IPS-NIHi7 (cell line): ENCODE data around the gene TUBB2B.

Experiments used
- DNase-seq: peaks from one replicate; pipeline ENCODE4 v3.0.0; 2012; ENCODE audit warnings: mixed read lengths; ENCODE audit errors: extremely low spot score

TUBB2B gene

DNA sequence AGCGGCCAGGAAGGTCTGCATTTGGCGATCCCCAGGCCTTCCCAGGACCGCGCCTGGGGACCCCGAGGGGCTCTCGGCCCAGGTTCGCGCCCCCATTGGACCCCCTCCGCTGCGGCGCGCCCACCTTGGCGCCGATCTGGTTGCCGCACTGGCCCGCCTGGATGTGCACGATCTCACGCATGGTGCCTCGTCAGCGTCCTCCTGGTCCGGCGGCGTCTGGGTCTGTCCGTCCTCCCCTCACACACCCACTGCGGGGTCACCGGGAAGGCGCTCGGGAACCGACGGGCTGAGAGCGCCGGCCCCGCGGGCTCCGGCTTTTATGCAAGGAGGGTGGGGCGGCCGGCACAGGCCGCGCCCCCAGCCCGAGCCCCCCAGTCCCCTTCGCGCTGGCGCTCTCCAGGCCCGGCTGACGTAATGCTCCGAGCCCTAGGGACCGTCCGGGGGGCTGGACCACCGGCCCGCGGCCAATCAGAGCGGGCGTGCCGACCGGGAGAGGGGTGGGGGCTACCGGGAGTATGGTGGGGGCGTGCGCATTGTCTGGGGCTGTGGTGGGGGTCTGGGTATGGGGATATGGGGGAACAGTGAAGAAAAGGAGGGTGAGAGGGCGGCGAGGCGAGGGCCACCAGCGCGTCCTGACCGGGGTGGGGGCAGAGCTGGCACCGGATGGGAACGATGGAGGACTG, at the start of gene TUBB2B:
TSS of gene TUBB2B (minus strand) at position 291 of the 683 bp plus-strand sequence. CDS start at position 181, 110 bp downstream.
- peak; percentile 94 for DNase-seq

- DNase-seq, result no peak
Measured at GRCh38 chr6:3277251-3277650, 49.8 kb upstream of the TUBB2B start.

- no peak for DNase-seq
Measured at GRCh38 chr6:3276174-3277167, 49.0 kb upstream of the TUBB2B start.

GRCh38 chr6:3273707-3274521, 46.5 kb upstream of the TUBB2B start:
- DNase-seq, result no peak

- DNase-seq, result no peak
Measured at GRCh38 chr6:3272911-3273547, 45.6 kb upstream of the TUBB2B start.

- no peak for DNase-seq
Measured at GRCh38 chr6:3271756-3272155, 44.3 kb upstream of the TUBB2B start.

DNA sequence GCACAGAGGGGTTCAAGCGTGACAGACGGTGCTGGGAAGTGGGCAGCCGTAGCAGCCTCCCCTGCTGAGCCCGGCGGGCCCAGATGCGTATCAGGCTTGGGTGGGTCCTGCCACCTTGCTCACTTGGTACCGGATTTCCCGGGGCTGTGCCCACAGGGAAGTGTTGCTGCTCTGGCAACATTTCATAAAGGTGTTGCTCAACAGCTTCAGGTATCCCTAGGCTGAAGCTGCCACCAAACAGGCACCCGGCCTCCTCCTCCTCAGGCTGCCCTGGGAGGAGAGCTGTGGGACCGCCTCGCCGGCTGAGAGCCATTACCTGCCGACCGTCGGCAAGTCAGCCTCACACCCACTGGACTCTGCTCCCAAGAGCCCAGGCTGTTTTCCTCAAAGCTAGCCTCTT, 42.8 kb upstream of the TUBB2B start:
- no peak for DNase-seq

DNA sequence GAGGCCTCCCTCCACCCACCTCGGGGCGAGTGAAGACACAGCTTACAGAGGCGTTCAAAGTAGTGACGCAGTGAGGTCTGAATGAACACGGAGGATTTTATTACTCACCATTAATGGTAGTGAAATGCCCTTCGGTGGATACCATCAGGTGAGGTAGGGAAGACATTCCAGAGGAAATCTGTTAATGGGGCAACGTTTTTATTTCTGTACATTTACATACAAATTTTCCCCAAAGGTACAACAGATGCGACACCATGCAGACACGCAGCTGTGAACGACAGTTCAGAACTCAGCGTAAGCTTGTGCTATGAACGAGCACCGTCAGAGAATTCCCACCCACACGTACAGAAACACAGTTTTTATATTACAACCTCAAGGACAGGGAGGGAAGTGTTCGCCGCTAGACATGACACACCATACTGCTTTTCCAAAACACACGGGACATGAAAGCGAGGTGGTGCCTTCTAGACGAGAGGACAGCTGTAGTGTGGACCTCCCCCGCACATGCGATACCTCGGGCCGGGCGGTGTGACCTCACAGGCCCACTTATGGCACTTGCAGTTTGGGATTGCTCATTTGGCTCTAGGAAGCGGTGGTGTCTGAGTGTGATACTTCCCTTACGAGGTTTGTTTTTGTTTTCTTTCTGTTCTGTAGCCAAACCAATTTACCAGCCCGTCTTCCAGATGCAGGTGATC, 42.0 kb upstream of the TUBB2B start:
- no peak for DNase-seq

DNA sequence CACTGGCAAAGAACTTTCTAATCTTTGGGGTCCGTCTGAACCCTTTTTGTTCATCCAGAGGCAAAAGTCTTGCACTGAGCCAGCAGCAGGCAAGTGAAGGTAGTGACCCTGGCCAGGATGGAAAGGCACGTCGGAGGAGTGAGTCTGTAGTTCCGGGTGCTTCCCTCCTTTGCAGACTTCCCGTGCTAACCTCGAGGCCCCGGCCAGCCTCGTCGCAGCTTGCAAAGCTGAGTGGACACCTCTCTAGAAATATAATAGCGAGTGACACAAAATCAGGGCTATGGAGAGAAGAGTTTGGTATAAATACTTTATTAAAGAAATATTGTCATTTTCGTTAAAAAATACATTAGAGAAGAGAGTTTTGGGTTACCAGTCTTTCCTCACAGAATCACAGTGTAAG, 41.2 kb upstream of the TUBB2B start:
- DNase-seq, result no peak

GRCh38 chr6:3267162-3267561, 39.7 kb upstream of the TUBB2B start:
- DNase-seq, result no peak

DNA sequence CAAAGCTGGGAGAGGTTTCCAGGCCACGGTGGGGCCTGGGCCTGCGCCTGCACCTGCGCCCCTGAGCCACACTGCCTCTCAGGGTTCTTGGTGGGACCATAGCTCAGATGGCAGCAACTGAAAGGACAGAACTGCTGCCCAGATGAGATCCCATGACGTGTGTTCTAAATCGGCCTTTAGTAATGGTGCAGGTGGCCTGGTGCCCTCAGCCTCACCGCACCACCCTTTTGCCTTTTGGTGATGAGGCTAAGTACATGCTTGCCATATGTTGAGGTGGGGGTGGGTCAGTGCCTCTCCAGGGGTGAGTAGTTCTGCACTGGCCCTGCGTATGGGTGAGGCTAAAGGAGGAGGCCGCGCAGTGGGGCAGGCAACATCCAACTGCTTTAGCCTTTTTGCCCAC, 38.7 kb upstream of the TUBB2B start:
- no peak for DNase-seq

DNA sequence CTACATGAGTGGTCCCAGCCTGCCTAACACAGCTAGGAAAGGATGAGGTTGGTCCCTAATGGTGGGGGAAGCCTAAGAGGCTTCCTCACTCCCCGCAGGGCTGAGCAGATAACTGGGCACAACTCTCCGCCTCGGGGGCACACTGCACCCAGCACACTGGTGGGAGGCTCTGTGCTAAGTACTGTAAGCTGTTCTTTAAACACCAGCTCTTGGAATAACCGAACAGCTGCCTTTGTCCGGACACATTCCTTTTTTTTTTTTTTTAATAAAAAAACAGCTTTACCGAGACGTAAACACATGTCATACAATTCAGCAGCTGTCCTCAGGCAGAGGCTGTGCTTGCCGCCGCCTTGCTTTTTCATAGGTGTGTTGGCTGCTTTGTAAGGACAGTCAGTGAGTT, 38.2 kb upstream of the TUBB2B start:
- no peak for DNase-seq

GRCh38 chr6:3264356-3264755, 36.9 kb upstream of the TUBB2B start:
- no peak for DNase-seq

- DNase-seq, result no peak
Measured at GRCh38 chr6:3263096-3263495, 35.6 kb upstream of the TUBB2B start.

DNA sequence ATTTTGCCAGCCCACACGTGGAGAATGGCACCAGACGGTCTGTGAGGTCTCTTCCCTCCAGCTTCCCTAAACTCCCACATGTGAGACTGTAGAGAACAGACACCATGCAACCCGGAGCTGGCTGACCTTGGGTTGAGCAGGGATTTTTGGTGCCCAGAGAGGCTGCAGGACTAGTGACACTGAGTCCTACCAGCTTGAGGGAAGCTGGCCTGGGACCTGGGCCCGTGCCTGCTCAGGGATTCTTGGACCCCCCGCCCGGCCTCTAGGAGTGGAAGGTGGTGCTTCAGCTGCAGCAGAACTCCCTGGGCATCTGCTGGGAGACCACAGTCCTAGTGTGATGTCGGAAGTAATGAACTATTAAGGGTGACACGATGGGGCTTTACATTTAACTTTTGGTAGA, 34.5 kb upstream of the TUBB2B start:
- no peak for DNase-seq

DNA sequence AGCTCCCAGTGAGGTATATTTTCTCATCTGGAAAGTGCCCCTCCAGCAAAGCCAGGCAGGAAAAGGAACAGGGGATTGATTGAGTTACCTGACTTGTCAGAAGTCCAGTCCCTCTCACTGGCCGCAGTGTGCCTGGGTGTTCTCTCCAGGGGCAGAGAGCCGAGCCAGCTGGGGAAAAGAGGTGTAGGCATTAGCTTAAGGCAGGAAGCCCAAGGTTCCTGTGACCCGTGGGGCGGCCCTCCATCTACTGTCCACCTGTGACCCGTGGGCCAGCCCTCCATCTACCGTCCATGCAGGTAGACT, 34.0 kb upstream of the TUBB2B start:
- no peak for DNase-seq

DNA sequence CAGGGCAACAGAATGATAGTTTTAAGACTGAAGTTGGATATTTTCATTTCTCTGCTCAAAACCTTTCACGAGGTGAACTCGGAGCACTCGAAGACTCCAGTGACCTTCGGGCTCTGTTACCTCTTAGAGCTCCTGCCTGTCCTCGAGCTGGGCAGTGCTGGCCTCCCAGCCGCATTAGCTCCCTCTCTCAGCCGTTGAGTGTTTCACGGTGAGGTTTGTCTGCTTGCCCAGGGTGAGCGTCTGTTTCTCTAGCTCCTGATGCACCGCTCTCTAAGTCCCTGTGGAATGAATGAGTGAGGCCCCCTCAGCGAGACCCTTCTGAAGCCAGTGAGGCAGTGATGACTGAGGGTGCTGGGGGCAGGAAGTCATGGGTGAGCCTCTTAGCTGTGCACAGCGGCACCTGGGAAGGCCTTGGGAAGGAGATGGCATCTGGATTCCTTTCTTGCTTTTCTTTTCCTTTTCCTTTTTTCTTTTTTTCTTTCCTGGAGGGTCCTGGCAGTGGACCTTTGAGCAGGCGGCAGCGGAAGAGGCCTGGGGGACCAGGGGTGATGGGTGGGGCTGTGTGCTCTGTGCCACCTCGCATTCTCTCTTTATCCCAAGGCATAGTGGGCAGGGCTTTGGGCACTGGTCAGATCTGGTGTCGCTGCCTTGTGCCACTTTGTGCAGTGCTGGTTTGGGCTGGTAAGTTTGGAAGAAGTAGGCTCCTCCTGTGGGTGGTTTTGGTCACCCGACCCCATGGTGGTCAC, 33.5 kb upstream of the TUBB2B start:
- no peak for DNase-seq

DNA sequence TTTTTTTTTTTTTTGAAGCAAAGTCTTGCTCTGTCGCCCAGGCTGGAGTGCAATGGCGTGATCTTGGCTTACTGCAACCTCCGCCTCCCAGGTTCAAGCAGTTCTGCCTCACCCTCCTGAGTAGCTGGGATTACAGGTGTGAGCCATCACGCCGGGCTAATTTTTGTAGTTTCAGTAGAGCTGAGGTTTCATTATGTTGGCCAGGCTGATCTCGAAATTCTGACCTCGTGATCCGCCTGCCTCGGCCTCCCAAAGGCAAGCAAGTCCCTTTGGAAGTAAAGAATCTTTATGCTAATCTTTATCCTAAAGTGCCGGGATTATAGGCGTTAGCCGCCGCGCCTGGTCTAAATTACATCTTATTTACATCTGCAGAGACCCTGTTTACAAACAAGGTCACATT, 32.8 kb upstream of the TUBB2B start:
- no peak for DNase-seq

DNA sequence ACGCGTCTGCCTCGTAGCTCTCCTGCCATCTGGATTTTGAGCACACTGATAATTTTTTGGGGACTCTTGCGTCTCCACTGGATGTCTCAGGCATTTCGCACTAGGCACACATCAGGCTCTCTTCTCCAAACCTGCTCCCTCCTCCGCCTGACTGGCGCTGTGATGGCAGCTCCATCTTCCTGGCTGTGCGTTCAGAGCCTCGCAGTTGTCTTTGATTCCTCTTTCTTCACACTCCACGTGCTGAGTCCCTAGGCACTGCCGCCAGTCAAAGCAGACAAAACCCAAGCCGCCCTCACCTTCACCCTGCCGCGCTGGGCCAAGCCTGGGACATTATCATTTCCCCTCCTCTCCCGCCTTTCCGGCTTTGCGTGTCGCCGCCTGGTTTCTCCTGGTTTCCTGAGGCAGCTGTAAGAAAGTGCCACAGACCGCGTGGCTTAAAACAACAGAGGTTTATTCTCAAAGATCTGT, 32.1 kb upstream of the TUBB2B start:
- peak; percentile 66 for DNase-seq
